HT-29 (cell line): ENCODE measurements around the gene LGI1. TPM values are rescaled to one million over a fixed set of nuclear protein-coding genes. Genes with fewer than 3 reads are reported as not detected.

Experiments used
- DNase-seq: peaks from one replicate; pipeline ENCODE4 v3.0.0-alpha.2; 2015; ENCODE audit warnings: low spot score
- total RNA-seq: library from RNA; depleted of rRNA; stranded (reverse); fragments of >200 nt; shearing (Covaris generic); gene quantifications from 2 replicates; pipeline ENCODE4 v1.2.3, GENCODE V29; 2014

The LGI1 gene
- total RNA-seq, 1 experiment from 2014 or later, result not detected

DNA sequence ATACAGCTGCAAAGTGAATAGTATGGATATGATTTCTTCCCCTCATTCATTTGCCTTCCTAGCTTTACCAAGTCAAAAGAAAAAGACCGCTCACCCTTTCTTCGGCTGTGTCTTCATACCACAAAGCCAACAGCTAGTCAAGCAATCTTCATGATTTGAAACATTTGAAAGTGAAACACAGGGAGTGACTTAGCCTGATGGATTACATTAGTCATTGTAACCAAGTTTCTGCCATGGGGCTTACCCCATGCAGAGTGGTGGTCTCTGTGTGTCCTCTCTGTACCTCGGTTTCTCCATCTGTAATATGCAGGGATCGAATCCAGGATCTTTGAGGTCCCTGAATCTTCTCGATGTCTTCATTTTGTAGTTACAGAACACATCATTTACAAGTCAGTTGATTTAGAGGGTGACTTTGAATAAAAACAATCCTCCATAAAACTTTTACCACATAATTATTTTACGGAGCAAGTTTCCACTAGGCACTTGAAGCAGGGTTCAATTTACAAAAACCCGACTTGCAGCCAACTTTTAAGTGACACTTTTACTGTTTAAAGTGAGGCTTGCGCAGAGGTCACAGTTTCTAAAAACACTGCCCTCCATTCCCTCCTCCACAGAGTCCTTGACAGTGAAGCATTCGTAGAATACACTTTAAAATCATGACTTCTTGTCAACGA lies 2.2 kb upstream of the LGI1 start:
- DNase-seq, result no peak

DNA sequence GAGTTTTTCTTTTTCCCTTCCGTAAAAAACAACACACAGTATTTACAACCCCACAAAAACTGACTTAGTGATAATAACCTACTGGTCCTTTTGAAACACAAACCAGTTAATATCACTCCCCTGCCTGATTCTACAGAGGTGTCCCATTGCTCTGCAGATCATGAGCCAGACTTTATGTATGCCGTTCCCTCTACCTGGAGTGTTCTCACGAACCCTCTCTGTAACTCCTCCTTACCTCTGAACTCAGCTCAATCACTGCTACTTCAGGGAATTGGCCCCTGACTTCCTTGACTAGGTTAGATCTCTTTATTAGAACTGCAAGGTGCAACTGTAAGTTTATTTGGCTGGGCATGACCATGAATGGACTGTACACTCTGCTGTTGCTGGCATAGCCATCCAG lies 1.6 kb upstream of the LGI1 start:
- no peak for DNase-seq

DNA sequence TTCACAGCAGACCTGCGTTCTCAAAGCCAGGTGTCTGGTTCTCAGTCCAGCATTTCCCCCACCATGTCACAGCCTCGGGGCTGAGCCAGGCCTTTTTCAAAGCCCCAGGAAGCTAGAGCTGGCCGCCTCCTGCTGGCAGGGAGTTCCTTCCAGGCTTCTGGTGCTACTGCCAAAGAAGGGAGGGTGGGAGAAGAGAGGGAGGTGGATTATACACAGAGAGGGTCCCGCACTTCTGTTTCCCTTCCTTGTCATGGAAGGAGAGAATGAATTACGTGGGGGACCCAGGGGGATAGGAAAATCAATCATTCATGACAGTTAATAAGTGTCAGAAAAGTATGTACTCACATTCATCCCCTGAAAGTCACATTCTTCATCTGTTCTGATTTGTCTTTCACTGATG lies 600 bp upstream of the LGI1 start:
- no peak for DNase-seq

DNA sequence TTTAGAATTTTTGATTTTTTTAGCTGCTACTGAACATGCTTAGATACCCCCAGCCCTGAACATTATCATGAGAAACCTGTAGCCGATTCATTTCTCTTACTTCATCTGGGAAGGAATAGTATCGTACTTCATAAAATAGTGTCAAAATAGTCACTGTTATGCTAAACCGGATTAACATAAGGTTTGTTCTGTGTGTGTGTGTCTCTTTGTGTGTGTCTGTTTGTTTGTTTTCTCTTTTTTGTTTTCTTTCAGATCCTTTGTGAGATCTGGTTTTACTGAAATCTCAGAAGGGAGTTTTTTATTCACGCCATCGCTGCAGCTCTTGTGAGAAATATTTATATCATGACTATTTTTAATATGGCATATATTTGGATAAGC lies 761 bp downstream of the LGI1 start:
- no peak for DNase-seq

DNA sequence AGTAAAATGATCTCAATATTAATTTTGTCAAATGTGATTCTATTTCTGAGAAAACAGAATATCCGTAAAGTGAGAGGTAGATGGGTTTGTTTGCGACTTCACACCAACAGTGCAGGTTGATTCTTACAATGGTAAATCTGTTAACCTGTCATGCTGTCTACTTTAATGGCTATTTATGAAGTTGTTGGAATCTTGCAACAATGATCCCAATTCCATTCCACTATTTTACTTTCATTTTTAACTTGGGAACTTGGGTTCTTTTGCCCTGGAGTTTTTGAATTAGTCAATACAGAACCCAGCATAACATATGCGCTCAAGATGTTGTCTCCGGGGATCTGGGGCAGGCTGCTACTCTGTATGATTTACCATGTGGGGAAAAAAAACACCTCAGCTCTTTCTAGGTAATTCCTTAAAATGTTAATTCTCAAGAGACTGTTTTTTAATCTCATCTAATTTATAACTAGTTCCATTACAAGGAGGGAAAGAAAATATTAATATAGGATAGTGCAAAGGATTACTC lies 1.2 kb downstream of the LGI1 start:
- no peak for DNase-seq

DNA sequence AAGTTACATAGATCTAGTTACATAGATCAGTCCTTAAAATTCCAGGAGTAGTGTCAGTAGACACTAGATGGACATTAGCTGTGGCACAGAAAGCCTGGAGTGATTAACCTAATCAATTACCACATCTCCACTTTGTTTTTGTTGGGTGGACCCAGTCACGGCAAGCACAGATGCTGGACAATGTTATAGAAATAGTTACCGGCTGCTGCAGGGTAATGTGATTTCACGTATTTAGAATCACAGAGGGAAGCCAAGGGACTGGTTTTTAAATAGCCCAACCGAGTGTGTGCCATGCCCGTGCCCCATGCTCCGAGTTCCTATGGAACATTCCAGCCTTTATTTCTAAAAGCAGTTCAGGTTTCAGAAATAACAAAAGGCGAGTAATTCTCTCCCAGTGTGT lies 2.8 kb downstream of the LGI1 start:
- DNase-seq, result no peak

DNA sequence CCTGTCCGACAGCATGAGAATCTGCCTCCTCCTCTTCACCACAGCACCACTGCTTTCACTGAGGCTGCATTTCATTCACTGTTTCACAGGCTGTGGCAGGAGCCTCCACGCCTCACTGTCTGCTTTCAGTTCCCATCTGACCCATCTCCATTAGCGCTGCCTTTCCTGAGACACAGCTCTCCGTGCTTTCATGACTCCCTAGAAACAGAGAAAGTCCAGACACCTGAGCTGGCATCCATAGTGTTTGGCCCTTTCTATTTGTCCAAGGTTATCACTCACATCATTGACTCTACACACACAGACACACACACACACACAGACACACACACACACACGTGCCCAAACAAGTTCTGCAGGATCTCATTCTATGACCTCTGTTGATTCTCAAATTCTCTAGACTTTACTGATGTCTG lies 5.2 kb downstream of the LGI1 start:
- DNase-seq, result no peak

DNA sequence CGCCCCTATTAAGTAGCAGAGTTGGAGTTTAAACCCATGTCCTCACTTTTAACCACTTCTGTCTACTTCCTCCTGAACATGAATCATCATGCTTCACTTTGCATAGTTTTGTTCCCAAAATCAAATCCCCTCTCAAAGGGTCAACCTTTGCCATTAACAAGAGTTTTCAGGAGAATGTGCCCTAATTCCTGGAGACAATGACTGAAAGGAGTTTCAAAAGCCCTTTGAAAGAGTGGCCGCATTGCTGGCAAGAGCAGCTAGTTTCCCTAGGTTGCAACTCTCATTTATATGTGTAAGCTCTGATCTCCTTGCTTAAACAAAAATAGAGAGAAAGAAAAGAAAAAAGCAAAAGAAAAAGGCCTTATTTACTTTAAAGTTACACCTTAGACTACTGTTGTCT lies 9.2 kb downstream of the LGI1 start:
- DNase-seq, result no peak

DNA sequence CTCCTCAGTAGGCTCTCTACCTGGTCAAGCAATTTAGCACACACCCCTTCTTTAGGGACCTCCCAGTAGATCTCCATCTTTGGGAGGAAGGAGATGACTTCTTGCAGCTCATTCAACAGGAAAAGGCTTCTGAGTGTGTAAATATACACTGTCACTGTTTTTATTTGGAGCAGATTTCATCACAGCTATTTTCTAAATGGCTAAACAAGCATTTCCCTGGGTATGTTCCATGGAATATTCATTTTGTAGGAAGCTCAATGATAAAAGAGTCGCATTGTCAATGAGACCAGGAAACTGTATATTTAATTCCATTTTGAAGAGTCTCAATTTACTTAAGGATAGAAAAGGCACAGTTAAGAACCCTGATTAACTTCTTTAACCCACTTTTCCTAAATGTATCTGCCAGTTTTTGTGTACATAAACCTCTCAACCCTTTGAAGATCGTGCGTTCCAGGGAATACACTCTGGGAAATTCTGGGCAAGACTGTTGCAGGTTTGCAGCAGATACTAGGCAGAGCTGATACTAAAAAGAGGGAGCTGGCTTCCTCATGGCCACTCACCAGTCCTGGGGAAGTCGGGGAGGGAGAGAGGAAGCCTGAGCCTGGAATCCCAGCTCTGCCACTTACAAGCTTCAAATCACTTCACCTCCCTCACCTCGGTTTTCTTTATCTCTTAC lies 10.1 kb downstream of the LGI1 start:
- DNase-seq, result no peak

DNA sequence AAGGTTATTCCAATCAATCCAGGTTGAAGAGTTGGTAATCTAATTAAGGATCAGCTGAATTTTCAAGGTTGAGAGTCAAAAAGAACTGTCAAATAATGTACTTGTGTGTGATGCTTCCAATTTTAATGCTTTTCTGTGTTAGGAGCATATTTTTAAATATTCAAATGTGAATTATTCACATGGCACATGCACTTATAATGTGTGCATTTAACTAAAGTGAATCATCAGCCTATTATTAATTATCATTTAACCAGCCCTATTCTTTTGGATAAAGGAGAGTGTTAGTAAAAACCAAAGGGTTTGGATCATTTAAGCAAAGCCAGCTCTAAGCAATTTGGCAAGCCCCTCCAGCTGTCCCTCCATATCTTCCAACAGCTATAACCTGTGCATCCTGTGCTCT lies 11.2 kb downstream of the LGI1 start:
- DNase-seq, result no peak

DNA sequence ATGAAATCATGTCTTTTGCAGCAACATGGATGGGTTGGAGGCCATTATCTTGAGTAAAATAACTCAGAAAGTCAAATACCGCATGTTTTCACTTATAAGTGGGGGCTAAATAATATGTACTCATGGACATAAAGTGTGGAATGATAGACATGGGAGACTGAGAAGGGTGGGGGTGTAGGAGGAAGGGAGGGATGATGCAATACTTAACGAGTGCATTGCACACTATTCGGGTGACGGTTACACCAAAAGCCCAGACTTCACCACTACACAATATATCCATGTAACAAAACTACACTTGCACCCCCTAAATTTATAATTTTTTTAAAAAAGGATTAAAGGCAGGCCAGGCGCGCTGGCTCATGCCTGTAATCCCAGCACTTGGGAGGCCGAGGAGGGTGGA lies 13.6 kb downstream of the LGI1 start:
- no peak for DNase-seq

DNA sequence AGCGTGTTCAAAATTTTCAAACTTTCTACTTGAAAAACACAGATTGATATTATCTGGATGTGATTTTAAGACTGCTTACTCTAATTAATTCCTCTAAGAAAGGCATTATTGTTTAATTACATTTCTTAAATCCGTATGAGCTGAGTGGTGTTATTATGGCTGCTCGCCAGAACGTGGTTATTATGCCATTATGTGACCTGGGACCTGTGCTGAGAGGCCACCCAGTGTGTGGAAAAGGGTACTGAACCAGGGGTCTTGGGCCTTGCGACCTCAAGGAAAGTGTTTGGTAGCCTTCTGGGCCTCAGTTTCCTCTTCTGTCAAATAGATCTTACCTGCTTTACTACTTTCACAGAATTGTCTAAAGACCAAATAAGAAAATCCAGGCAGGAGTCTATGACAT lies 15.4 kb downstream of the LGI1 start:
- DNase-seq, result no peak

DNA sequence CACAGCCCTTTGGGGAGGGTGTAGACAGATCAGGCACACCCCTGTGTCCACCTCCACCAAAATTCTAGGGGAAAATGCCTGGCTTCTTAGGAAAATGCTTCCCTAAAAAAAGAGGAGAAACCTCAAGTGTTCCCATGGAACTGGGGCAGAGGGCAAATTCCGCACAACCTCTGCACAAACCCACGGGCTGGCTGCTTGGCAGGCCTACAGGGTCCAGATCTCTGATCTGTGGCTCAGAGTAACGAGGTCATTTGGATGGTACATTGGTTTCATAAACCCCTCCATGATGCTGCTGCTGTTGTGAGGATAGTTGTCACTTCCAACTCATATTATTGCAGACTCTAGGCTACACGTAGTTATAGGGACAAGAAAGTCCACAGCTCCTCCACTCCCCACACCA lies 16.0 kb downstream of the LGI1 start:
- no peak for DNase-seq

DNA sequence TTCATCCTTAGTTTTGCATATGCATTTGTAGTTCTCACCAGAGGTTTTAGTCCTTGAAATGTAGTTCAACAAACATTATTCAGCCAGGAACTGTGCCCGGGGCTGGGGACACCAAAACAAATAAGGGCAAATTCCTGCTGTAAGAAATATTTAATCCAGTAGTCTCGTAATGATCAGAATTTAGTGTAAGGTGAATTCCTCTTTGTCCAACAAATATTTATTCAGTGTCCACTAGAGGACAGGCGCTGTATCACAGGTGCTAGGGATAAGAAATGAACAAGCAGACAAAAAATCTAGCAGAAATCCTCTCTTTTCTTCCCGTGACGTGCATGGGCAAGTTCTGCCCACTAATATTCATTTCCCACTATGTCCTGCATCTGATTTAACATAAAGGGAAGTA lies 17.6 kb downstream of the LGI1 start:
- DNase-seq, result no peak

DNA sequence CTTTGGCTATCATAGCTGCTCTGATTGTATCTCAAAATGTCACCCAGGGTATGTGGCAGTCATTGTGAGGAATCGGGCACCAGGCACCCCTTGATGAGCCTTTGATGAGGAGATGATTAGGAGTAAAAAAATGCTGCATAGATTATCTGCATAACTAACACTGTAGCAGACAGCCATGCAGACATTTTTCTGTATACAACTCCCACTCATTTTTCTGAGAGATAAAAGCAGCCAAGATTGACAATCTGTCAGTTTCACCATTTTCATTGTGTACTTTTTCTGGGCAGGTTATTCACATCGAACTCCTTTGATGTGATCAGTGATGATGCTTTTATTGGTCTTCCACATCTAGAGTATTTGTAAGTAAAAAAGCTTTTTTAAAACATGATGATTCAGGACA lies 19.4 kb downstream of the LGI1 start:
- DNase-seq, result no peak

DNA sequence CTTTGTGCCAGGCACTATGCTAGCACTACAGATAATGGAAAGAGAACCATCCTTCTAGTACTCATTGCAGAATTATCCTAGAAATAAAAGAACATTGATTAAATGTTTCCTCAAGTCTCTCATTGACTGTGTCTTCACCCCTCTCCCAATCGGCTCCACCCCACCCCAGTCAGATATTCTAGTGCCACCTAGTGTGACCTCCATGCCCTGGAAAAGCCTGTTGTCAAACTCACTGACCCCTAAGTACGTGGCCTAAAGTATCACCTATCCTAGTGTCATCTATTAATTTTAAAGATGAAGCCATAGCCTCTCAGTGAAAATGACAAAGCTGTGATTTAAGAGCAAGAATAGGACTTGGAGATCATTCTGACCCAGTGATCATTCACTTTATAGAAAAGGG lies 26.3 kb downstream of the LGI1 start:
- DNase-seq, result no peak

DNA sequence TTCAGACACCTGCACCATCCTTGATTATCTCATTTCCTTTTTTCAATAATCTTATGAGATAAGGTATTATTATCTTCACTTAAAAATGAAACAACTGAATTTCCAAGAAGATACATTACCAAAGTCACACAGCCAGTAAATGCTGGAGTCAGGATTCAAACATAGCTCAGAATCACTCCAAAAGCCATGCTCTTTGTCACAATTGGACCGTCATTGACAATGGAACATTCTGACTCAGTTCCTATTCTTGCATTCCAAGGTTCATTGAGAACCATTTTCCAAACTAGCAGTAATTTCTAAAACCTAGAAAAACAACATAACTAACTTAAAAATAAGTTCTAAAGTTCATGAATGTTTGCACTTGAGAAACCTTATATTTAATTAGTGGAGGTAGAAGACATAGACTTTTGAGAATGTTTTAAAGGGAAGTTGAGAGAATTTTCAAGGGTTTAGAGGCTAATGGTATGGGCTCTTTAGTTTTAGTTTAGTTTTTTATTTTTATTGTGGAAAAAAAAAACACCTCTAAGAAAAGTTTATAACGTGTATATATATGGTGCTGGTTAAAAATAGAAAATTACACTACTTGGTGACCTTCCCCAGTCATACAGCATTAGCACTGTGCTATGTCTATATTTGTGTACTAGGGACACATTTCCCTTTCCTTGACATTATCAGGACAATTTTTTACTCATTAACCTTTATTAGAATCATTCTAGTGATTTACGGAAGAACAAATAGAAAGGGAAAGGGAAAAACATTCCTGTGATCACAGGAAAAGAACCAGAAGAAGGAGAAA lies 30.9 kb downstream of the LGI1 start:
- DNase-seq, result no peak

DNA sequence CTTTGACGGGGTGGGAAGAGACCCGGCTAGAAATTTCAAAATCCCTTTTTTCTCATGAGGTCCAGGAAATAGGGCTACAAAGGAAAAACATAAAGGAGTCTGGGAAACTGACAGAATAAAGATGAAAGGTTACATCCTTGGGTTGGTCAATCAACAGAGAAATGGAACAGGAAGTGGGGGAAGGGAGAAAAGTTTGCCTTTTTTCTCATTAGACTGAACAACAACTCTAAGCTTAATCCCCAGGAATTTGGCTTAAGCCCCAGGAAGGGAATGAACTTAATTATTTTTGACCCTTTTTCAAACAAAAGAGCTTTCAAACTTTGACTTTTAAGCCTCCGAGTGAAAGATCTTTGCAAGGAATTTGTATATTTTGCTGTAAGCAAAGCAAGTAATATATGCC lies 32.7 kb downstream of the LGI1 start:
- no peak for DNase-seq

DNA sequence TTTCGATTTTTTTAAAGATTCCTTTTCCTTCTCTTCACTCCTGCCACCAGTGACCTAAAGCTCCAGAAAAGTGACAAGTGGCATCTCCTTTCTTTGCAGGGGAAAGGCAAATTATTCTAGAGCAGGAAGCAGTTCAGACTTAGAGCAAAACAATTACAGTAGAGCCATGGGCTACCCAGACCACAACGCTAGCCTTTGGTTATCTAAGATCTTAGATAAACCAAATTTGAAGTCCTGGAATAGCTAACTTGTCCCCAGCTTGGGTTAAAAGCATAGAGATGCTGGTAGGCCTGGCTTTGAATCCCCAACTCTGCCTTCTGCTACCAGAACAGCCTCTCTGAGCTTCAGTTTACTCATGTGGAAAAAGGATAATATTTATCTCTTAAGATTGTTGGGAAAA lies 38.4 kb downstream of the LGI1 start:
- DNase-seq, result no peak

DNA sequence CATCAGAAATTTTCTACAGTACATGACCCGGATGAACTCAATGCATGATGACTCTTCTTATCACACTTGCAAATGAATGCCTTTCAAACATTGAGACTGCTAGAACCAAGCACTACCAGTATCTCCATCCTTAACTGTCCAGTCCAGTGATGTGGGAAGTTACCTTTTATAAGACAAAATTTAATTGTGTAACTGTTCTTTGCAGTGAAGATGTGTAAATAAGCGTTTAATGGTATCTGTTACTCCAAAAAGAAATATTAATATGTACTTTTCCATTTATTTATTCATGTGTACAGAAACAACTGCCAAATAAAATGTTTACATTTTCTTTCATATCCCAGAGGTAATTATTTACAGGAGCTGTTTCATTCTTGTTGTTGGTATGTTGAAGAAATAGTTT lies 40.1 kb downstream of the LGI1 start:
- DNase-seq, result no peak

DNA sequence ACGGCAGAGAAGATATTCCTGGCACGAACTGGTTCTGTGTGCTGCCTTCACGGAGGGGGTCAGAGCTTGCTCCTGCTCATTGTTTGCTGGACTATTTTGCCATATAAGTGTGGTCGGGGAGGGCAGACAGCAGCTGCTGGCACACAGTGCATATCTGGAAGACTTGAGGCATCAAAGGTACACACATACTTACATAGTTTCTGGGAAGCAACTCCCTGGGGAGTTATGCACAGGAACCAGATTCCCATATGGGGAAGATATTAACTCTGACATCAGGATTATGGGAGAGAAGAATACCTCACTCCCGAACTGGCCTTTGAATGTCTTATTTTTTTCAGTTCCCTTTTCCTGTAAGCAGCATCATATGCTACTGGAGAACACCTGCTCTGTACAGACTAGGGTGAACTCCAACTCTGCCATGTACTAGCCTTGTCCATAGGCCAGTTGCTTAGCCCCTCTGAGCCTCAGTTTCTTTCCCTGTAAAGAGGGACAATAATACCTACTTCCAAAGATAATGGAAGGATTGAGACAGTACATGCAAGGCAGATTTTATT lies 41.5 kb downstream of the LGI1 start:
- no peak for DNase-seq

DNA sequence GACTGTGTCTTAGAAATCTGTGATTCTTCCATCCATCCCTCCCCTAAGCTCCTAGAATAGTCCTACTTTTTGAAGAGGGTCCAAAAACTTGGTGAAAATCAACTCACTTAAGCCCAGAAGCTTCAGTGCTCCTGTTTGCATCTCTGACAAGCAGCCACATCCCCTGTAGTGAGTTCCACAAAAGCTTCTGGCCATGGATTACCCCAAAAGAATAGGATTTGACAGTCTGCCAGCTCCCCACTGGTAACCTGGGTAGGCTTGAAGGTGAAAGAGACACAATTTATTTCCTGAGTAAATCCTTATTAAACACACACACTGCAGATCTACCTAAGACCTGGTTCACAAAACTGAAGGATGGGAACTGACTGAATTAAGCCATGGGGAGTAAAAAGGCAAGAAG lies 46.5 kb downstream of the LGI1 start:
- no peak for DNase-seq
